Endothelial cell of umbilical vein (primary cell): ENCODE measurements around the gene SBF1. TPM values are rescaled to one million over a fixed set of nuclear protein-coding genes. Genes with fewer than 3 reads are reported as not detected.

Source experiments
- BruUV-seq: library from RNA; stranded (reverse); fragments of 400-500 nt; replicated peaks from 2 replicates; lab custom pipeline; 2021; lab: Mats Ljungman, UMichigan
- CTCF ChIA-PET: fragments of 300-600, 350-600 bp; sonication (Branson Sonifier 250); formaldehyde crosslinking; loops from one replicate; lab custom pipeline; 2021; ENCODE audit warnings: antibody characterized with exemption, inconsistent platforms; lab: Charles Lee
- POLR2A ChIA-PET: fragments of 300-600, 350-600 bp; sonication (Branson Sonifier 250); formaldehyde crosslinking; loops from one replicate; lab custom pipeline; 2021; ENCODE audit warnings: antibody characterized with exemption, inconsistent platforms; lab: Charles Lee
- DNase-seq: peaks from one replicate; pipeline ENCODE4 v3.0.0-alpha.2; 2011; ENCODE audit warnings: low read depth, low spot score
- FAIRE-seq: peaks from 2 replicates; lab custom pipeline; 2011; peaks lifted over from hg19 to GRCh38; lab: Jason Lieb, UNC
- H2AFZ ChIP-seq: 2 replicates; pipeline ENCODE4 v1.6.0; 2012; ENCODE audit warnings: low read depth, low read length, control low read depth, inconsistent platforms
- H3K27ac ChIP-seq: 2 replicates; pipeline ENCODE4 v1.5.1; 2011; ENCODE audit warnings: low read depth, mild to moderate bottlenecking, control low read depth, low read length, moderate library complexity; ENCODE audit not compliant: insufficient read depth
- H3K27me3 ChIP-seq, 2 experiments: 2 replicates each; pipeline versions ENCODE4 v1.6.0 to v1.6.1; 2011; ENCODE audit warnings: low read length in 2 of 2, mixed read lengths in 1 of 2; ENCODE audit not compliant: control insufficient read depth in 2 of 2, insufficient read depth in 2 of 2
- H3K36me3 ChIP-seq, 2 experiments: 2 replicates in 1 of 2; 3 replicates in 1 of 2; pipeline ENCODE4 v1.5.1; 2011; ENCODE audit warnings: low read length in 2 of 2, mild to moderate bottlenecking in 1 of 2, moderate library complexity in 1 of 2; ENCODE audit not compliant: control insufficient read depth in 2 of 2, insufficient read depth in 2 of 2; ENCODE audit errors: extremely low read depth in 1 of 2
- H3K4me1 ChIP-seq: 3 replicates; pipeline ENCODE4 v1.5.1; 2011; ENCODE audit warnings: mild to moderate bottlenecking, low read length; ENCODE audit not compliant: control insufficient read depth, insufficient read depth; ENCODE audit errors: extremely low read depth
- H3K4me2 ChIP-seq: 2 replicates; pipeline ENCODE4 v1.6.1; 2011; ENCODE audit warnings: low read length, control low read depth, mixed read lengths; ENCODE audit not compliant: insufficient read depth
- H3K4me3 ChIP-seq, 3 experiments: fragments of 200-600 bp in 1 of 3; sonication (generic), shearing (Covaris generic) in 1 of 3; replicated peaks in 1 of 3; 2 replicates each; pipeline ENCODE4 v1.5.1; 2011 to 2016; ENCODE audit warnings: control low read depth in 3 of 3, low read length in 3 of 3, mild to moderate bottlenecking in 2 of 3, inconsistent platforms in 1 of 3, low read depth in 1 of 3, moderate library complexity in 1 of 3; ENCODE audit not compliant: insufficient read depth in 1 of 3
- H3K79me2 ChIP-seq: 2 replicates; pipeline ENCODE4 v1.6.0; 2012; ENCODE audit warnings: low read length, inconsistent platforms; ENCODE audit not compliant: control insufficient read depth, insufficient read depth
- H3K9ac ChIP-seq: replicated peaks from 2 replicates; pipeline ENCODE3; 2011; ENCODE audit warnings: low read length, control low read depth; ENCODE audit not compliant: insufficient read depth; ENCODE audit errors: extremely low read depth
- H3K9me1 ChIP-seq: replicated peaks from 3 replicates; pipeline ENCODE4 v1.6.0; 2011; ENCODE audit warnings: mild to moderate bottlenecking, low read length; ENCODE audit not compliant: control insufficient read depth, insufficient read depth; ENCODE audit errors: extremely low read depth
- H3K9me3 ChIP-seq: replicated peaks from 2 replicates; pipeline ENCODE4 v1.5.1; 2012; ENCODE audit warnings: low read length, inconsistent platforms; ENCODE audit not compliant: control insufficient read depth, insufficient read depth
- H4K20me1 ChIP-seq: replicated peaks from 2 replicates; pipeline ENCODE3; 2011; ENCODE audit warnings: mild to moderate bottlenecking, low read length; ENCODE audit not compliant: control insufficient read depth, insufficient read depth; ENCODE audit errors: extremely low read depth
- EZH2 ChIP-seq: IDR thresholded peaks from 2 replicates; pipeline ENCODE4 v1.6.1; 2012; ENCODE audit warnings: borderline replicate concordance, low read depth, mild to moderate bottlenecking, moderate library complexity, low read length, inconsistent platforms; ENCODE audit not compliant: severe bottlenecking
- FOS ChIP-seq: IDR thresholded peaks from 2 replicates; pipeline ENCODE4 v1.6.1; 2011; ENCODE audit warnings: mild to moderate bottlenecking, low read length, moderate library complexity, borderline replicate concordance; ENCODE audit not compliant: insufficient read depth
- GATA2 ChIP-seq: IDR thresholded peaks from 2 replicates; pipeline ENCODE4 v1.7.0; 2011; ENCODE audit warnings: low read depth, mild to moderate bottlenecking, moderate library complexity, mixed read lengths, low read length; ENCODE audit not compliant: insufficient read length, insufficient read depth
- JUN ChIP-seq: IDR thresholded peaks from 2 replicates; pipeline ENCODE4 v1.6.1; 2011; ENCODE audit warnings: borderline replicate concordance, low read depth; ENCODE audit not compliant: insufficient read length, insufficient read depth
- MYC ChIP-seq: IDR thresholded peaks from one replicate; pipeline ENCODE4 v1.6.1; 2011; ENCODE audit warnings: mild to moderate bottlenecking, low read depth, low read length
- POLR2A ChIP-seq: IDR thresholded peaks from 2 replicates; pipeline ENCODE4 v1.6.1; 2012; ENCODE audit warnings: low read depth, mild to moderate bottlenecking, control low read depth, low read length
- POLR2AphosphoS5 ChIP-seq: IDR thresholded peaks from 2 replicates; pipeline ENCODE4 v1.6.1; 2012; ENCODE audit warnings: low read depth, mild to moderate bottlenecking, control low read depth, low read length, moderate library complexity; ENCODE audit not compliant: insufficient read depth
- dilution Hi-C: fragments of 300-500 bp; cut with MboI; formaldehyde crosslinking; loops from one replicate; pipeline ENCODE4 v1.15.0; 2019; ENCODE audit warnings: low sequenced_read_pairs; ENCODE audit not compliant: extremely low pct_ligation_motif_present
- intact Hi-C: fragments of 100-400 bp; cut with micrococcal nuclease; formaldehyde crosslinking; loops from one replicate; pipeline ENCODE4 v1.10.0; 2022
- polyA plus RNA-seq, 4 experiments: library from polyadenylated mRNA; depleted of rRNA in 3 of 4; stranded (reverse) in 3 of 4; unstranded in 1 of 4; fragments of >200 nt; gene quantifications; 2 replicates each; pipeline versions ENCODE4 v1.2.1 to v1.2.3, GENCODE V29; 2011 to 2012; ENCODE audit warnings: missing spikeins in 1 of 4
- total RNA-seq: library from RNA; stranded (reverse); gene quantifications from 2 replicates; pipeline ENCODE4 v1.2.3, GENCODE V29; 2021
- TF ChIP-seq, protein P1 (sequence below): IDR thresholded peaks from 2 replicates; pipeline ENCODE4 v1.6.1; 2011; ENCODE audit not compliant: insufficient read depth, insufficient read length
- TF ChIP-seq, protein P2 (sequence below), 2 donors: IDR thresholded peaks; 1 replicate in 1 of 2; 2 replicates in 1 of 2; pipeline ENCODE4 v1.5.1; 2011; ENCODE audit warnings: low read length in 2 of 2, mild to moderate bottlenecking in 2 of 2, moderate library complexity in 2 of 2, control low read depth in 1 of 2, inconsistent platforms in 1 of 2, low read depth in 1 of 2; ENCODE audit not compliant: insufficient read depth in 1 of 2; ENCODE audit errors: extremely low read depth in 1 of 2

The SBF1 gene
- total and polyA plus RNA-seq, 2 donors (not counting 3 experiments of a cell fraction or from before 2014, with no cell fraction given): 36.3 to 68.6 TPM

DNA sequence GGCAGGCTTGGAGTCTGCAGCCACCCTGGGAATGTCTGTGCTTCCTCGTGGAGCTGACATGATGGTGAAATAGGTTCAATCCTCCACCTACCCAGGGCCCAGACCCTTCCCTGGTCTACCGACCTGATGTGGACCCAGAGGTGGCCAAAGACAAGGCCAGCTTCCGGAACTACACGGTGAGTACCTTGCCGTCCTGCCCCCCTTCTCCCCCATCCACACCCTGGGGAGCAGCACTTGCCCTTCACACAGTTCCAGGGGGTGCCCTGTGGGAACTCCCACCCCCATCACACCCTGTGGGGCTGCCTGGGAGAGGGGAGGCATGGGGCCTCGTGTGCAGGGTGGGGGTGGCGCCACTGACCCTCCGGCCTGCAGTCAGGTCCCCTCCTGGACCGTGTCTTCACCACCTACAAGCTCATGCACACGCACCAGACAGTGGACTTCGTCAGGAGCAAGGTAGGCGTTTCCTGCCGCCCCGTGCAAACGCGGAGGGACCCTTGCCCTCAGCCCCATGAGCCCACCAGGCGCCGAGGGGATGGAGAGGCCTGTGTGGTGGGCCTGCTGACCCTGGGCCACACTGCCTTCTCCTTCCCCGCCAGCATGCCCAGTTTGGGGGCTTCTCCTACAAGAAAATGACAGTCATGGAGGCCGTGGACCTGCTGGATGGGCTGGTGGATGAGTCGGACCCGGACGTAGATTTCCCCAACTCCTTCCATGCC lies 12.6 kb upstream of the SBF1 start:
- dilution Hi-C loops: no loop called here
- Histone ChIP-seq H3K4me1 (no peaks in the 10 kb centered on the region), H3K9me3 (no peaks in the 10 kb centered on the region), H3K4me2 (no peak overlapping the region), H3K79me2 (no peaks in the 10 kb centered on the region), H2AFZ (no peak overlapping the region), H4K20me1 (no peaks in the 10 kb centered on the region), H3K27ac (no peak overlapping the region), H3K4me3 (no peak overlapping the region), H3K36me3 (no peaks in the 10 kb centered on the region), H3K27me3 (no peaks in the 10 kb centered on the region), H3K9me1 (no peaks in the 10 kb centered on the region), H3K9ac (no peak overlapping the region)
- FAIRE-seq (no peak), DNase-seq (no peak)
- CTCF ChIA-PET: interaction anchor here (0.7 kb wide), 1 partner anchor 10 kb away, joined by 3 read pairs; no protein-coding TSS in a partner anchor
- intact Hi-C loops: no loop called here
- TF ChIP-seq JUN (no peak), FOS (no peak), POLR2A (no peak), EZH2 (no peak), GATA2 (no peak), POLR2AphosphoS5 (no peak), MYC (no peak)
- TF ChIP-seq, protein P1, sequence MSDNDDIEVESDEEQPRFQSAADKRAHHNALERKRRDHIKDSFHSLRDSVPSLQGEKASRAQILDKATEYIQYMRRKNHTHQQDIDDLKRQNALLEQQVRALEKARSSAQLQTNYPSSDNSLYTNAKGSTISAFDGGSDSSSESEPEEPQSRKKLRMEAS: no peak
- TF ChIP-seq, protein P2, sequence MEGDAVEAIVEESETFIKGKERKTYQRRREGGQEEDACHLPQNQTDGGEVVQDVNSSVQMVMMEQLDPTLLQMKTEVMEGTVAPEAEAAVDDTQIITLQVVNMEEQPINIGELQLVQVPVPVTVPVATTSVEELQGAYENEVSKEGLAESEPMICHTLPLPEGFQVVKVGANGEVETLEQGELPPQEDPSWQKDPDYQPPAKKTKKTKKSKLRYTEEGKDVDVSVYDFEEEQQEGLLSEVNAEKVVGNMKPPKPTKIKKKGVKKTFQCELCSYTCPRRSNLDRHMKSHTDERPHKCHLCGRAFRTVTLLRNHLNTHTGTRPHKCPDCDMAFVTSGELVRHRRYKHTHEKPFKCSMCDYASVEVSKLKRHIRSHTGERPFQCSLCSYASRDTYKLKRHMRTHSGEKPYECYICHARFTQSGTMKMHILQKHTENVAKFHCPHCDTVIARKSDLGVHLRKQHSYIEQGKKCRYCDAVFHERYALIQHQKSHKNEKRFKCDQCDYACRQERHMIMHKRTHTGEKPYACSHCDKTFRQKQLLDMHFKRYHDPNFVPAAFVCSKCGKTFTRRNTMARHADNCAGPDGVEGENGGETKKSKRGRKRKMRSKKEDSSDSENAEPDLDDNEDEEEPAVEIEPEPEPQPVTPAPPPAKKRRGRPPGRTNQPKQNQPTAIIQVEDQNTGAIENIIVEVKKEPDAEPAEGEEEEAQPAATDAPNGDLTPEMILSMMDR (IDR thresholded peaks at IDR 0.05; ENCODE audit: extremely low read depth in 1 of 2, insufficient read depth in 1 of 2, low read depth in 1 of 2, low read length in 2 of 2): no peak
- POLR2A ChIA-PET: no interaction called here
- BruUV-seq: no TSS peak
